Activated CD8-positive, alpha-beta memory T cell treated with anti-CD3 and anti-CD28 coated beads, Interleukin-2, amount 50 U/mL, for 1 hour (primary cell): ENCODE data around the gene OR10D3.
"Not testable (repeated sequence)": the region's sequence is repeated elsewhere in the genome, so short reads cannot be mapped to it uniquely, and the experiment has no call there.

Source experiments
- DNase-seq: peaks from one replicate; pipeline ENCODE4 v3.0.0-alpha.2; 2020; ENCODE audit errors: extremely low read depth

The OR10D3 gene

DNA sequence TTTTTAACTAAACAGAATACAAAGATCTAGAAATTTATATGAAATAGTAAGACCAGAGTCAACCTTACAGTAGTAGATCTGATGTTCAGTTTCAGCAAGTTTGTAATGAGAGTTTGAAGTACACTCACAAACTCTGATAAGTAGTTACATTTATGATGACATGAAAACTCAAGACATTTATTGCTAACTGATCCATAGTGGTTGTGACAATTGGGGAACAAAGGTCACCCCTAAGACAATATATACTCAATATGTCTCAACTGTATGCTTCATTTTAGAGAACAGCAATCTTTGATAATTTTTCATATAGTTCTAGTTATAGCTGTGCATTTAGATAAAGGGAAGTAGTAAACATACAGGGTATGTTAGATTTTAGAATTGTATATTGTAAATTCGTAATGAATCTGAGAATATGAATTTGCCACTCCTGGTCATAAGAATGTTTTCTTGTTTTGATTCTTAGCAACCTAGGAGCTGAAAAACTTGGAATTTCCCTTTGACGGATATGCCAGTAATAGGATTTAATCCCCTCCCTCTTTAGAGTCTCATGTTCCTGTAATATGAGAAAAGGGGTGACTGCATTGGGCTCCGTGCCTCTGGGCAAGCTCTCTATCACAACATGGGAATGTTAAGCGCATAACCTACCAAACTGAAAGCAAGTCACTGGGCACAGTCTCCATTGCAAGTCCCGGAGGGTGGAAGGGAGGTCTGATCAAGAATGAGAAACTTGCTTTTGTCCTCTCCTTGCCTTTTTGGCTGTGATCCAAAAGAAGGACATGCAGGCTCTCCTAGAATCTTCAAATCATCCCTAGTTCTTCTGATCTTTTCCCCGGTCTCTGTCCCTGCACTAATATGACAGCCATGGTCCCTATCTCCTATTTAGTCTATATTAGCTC lies 11.4 kb downstream of the OR10D3 start:
- no peak for DNase-seq

- no peak for DNase-seq
These were observed 12.1 kb downstream of the OR10D3 start for GRCh38 chr11:124195189-124195734.

DNA sequence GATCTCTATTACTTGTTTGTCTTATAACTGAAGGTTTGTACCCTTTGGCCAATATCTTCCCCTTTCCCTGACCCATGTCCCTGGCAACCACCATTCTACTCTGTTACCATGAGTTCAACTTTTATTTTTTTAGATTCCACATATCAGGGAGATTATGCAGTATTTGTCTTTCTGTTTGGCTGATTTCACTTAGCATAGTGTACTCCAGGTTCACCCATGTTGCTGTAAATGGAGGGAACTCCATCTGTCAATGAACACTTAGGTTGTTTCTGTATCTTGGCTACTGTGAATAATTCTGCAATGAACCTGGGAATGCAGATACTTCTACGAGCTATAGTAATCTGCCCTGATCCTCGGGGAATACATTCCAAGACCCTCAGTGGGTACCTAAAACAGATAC lies 14.9 kb downstream of the OR10D3 start:
- no peak for DNase-seq

- DNase-seq, result no peak
These were observed 15.8 kb downstream of the OR10D3 start for GRCh38 chr11:124198897-124199296.

GRCh38 chr11:124199702-124200101 lies 16.6 kb downstream of the OR10D3 start:
- no peak for DNase-seq

DNA sequence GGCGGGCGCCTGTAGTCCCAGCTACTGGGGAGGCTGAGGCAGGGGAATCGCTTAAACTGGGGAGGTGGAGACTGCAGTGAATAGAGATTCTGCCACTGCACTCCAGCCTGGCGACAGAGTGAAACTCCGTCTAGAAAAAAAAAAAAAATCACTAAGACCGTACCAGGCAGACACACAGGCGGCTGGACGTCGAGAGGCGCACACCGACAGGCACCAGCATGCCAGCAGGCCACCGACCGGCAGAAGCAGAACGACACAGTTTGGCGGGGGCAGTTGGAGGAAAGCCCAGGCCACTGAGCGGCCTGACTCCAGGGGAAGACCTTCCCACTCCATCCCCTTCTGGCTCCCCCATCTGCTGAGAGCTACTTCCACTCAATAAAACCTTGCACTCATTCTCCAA lies 17.5 kb downstream of the OR10D3 start:
- DNase-seq, result no peak

- DNase-seq, result no peak
These were observed 19.8 kb downstream of the OR10D3 start for GRCh38 chr11:124202951-124203350.

DNA sequence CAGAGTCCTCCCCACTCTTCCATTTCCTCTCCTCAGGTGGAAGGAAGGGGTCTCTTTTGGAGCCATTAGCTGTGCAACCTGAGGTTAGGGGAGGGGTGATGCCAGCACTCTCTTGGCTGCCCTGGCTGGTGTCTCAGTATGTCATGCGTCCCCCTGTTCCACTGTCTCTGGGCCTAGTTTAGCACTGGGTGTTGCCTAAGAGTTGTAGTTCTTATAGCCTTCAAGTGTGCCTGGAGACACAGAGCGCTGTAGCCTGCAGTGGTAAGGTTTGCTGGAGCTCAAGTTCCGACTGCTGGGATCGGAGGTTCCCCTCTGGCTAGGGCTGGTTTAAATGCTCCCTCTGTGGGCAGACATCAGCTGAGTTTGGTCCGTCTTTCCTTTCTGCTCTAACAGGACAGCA lies 20.9 kb downstream of the OR10D3 start:
- no peak for DNase-seq

- DNase-seq, result no peak
These were observed 24.1 kb downstream of the OR10D3 start for GRCh38 chr11:124207102-124207792.

GRCh38 chr11:124209824-124210357 lies 26.7 kb downstream of the OR10D3 start:
- DNase-seq, result no peak

- DNase-seq, result no peak
These were observed 27.3 kb downstream of the OR10D3 start for GRCh38 chr11:124210421-124210820.

- DNase-seq, result no peak
These were observed 28.2 kb downstream of the OR10D3 start for GRCh38 chr11:124211321-124211720.

DNA sequence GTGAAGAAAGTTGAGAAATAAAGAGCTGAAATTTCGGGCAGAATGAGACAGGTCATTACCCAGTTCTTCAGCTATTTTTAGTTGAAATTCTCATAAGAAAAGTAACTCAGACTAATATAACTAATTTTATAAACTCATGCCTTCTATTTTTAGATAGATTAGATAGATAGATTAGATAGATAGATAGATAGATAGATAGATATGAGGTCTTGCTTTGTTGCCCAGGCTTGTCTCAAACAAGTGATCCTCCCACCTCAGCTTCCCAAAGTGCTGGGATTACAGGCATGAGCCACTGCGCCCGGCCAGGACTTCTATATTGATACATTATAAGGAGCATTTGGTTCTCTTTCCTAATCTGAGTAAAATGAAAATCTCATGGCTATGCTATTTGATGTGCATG lies 30.9 kb downstream of the OR10D3 start:
- no peak for DNase-seq

DNA sequence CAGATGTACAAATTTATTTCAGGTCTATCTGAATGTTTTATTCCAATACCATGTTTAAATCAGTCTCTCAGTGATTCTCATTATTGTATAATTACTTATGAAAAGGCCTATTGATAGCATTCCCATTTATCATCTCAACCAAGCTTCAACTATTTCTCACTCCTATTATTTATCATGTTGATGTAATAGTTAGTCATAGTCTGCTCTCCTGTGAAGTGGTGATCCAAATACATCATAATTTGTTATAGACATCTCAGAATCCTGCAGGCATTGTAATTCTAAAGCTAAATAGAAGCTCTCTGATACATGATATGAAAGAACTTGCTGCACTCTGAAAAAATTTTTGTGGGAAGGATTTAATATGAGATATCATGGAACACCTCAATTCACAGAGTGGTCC lies 36.0 kb downstream of the OR10D3 start:
- DNase-seq, result no peak

GRCh38 chr11:124222407-124222806 lies 39.3 kb downstream of the OR10D3 start:
- DNase-seq, result no peak

DNA sequence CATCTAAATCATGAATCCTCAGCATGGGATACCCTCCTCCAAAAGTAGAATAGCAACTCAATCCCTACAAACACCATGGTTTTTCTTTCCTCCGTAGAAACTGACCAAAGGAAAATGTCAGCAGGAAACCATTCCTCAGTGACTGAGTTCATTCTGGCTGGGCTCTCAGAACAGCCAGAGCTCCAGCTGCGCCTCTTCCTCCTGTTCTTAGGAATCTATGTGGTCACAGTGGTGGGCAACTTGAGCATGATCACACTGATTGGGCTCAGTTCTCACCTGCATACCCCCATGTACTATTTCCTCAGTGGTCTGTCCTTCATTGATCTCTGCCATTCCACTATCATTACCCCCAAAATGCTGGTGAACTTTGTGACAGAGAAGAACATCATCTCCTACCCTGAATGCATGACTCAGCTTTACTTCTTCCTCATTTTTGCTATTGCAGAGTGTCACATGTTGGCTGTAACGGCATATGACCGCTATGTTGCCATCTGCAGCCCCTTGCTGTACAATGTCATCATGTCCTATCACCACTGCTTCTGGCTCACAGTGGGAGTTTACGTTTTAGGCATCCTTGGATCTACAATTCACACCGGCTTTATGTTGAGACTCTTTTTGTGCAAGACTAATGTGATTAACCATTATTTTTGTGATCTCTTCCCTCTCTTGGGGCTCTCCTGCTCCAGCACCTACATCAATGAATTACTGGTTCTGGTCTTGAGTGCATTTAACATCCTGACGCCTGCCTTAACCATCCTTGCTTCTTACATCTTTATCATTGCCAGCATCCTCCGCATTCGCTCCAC lies 41.7 kb downstream of the OR10D3 start:
- DNase-seq, result not testable (repeated sequence)

- DNase-seq, result no peak
These were observed 42.3 kb downstream of the OR10D3 start for GRCh38 chr11:124225471-124225870.

- DNase-seq, result no peak
These were observed 50.2 kb downstream of the OR10D3 start for GRCh38 chr11:124233376-124233775.
